HG02763 (cell line): ENCODE results near the gene GRWD1.

ENCODE experiments used
- ATAC-seq: cut with Tn5 transposase; IDR thresholded peaks from one replicate; pipeline ENCODE4 v1.9.1; 2021; ENCODE audit warnings: mild to moderate bottlenecking, moderate library complexity; ENCODE audit not compliant: unreplicated experiment

The GRWD1 gene

DNA sequence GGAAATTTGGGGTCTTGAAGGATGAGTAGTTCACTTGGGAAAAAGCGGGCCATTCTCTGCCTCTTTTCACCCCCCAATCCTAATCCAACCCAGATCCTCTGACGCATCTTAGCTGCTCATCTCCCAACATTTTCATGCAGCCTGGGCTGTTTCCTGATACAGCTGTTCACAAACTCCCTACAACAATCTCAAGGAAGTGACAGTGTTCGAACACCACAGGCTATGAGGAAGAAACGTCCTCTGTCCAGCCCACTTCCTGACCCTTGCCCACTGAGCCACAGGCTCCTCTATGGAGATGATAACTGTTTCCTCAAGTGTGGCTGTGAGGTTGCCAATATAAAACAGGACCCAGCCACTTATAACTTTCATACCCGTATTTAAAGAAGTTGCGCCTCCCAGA lies 49.6 kb downstream of the GRWD1 start:
- ATAC-seq: no peak

DNA sequence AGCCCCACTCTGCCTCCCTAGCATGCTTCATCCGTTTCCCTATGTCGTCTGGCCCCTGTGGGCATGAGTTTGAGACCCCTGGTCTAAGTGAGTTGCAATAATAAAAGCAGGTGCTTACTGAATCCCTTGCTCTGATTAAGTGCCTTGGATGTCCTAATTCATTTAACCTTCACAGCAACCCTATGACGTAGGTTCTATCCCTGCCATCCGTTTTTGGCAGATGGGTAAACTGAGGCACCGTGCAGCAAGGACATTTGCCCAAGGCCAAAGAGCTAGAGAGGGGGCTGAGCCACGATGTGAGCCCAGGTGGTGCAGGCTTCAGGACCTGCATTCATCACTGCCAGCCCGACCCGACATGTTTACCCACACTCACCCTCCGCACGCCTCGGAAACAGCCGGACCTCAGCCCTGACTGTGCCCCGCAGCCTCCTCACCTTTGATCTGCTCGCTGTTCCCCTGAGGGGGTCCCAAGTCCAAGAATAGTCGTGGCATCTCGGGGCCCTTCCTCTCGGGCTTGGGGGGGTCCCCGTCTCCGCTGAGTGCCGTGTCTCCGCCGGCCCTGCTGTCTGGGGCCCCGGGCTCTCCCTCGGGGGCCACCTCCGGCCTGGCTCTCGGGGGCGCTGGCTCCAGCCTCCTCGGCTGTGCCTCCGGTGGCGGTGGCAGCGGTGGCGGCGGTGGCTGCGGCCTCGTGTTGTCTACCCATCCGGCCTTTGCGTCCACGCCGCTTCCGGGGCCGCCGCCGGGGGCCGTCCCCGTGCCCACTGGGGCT lies 51.4 kb downstream of the GRWD1 start:
- ATAC-seq: no peak

DNA sequence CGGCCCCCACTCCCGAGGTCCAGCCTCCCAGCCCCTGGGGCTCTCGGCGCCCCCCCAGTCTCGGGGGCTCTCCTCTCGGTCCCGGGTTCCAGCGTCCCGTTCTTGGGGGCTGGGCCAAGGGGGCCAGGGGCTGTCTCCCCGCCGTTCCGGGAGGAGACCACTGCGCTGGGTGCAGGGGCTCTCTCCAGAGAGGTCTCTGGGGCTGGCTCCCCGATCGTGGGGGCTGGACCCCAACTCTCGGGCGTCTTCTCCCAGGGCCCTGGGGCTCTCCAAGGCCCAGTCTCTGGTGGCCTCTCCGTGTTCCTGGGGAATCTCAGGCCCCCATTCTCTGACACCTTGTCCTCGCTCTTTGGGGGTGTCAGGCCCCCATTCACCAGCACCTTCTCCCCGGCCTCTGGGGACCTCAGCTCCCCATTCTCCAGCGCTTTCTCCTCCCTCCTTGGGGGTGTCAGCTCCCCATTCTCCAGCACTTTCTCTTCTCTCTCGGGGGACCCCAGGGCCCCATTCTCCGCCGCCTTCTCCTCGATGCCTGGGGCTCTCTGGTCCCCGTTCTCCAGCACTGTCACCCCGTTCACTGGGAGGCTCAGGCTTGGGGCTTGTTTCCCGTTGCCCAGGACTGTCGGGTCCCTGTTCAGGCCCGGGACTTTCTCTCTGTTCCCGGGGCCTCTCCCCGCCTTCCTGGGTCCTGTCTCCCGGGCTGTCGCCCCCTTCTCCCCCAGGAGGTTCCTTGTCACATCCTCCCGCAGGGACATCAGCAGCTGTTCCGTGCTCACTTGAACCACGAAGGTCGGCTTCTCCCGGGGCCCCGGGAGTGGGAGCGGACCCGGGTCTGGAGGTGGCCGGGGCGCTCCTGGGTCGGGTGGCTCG lies 52.2 kb downstream of the GRWD1 start:
- no peak for ATAC-seq

DNA sequence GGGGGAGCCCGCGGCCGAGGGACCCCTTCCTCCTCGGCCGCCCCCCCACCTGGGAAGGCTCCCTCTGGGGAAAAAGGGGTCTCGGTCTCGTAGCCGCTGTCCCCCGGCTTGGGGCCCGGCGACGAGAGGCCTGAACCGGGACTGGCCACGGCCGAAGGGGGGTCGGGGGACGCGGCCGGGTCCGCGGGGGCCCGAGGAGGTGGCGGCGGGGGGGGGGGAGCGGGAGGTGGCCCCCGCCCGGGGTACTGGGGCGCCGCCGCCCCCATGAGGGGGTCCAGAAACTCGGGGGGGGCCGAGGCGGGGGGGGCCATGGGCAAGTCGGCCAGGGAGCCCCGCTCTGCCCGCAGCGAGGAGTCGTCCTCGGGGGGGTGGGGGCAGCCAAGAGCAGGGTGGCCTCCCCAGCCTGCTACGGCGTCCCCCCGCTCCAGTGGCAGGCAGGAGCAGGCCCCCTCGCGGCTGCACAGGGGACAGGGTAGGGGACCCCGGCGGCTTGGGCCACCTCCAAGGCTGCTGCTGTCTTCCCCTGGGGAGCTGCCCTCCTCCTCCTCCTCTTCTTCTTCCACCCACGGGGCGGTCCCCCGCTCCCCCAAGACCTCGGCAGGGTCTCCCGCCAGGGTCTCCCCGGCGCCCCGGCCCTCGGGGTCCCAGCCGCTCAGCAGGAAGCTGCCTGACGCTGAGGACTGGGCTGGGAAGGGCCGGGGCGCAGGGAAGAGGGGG lies 53.0 kb downstream of the GRWD1 start:
- no peak for ATAC-seq

DNA sequence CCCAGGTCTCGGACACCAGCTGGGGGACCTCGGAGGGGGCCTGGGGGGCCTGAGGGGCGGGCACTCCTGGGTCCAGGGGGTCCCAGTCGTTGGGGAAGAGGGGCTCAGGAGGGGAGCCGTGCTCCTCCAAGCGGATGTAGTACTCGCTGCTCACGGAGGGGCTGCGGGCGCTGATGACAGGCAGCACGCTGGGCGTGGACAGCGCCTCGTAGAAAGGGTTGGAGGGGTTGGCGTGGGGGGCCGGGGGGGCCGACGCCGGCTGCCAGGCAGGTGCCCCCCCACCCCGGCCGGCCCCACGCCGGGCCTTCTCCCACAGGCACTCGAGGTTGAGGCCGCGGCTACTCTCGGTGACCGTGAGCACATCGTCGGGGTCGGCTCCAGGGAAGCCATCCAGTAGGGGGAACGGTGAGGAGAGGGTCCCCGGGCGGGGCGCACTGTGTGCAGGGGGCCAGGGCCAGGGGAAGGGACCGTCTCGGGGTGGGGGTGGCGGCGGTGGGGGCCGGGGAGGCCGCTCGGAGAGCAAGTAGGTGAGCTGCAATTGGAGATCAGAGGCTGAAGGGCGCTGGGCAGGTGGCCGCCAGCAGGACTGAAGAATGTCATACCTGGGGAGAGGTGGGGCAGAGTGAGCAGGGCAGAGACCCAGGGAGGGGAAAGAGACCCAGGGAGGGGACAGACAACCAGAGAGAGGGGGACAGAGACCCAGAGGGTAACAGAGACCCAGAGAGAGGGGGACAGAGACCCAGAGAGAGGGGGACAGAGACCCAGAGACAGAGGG lies 53.7 kb downstream of the GRWD1 start:
- ATAC-seq: no peak

DNA sequence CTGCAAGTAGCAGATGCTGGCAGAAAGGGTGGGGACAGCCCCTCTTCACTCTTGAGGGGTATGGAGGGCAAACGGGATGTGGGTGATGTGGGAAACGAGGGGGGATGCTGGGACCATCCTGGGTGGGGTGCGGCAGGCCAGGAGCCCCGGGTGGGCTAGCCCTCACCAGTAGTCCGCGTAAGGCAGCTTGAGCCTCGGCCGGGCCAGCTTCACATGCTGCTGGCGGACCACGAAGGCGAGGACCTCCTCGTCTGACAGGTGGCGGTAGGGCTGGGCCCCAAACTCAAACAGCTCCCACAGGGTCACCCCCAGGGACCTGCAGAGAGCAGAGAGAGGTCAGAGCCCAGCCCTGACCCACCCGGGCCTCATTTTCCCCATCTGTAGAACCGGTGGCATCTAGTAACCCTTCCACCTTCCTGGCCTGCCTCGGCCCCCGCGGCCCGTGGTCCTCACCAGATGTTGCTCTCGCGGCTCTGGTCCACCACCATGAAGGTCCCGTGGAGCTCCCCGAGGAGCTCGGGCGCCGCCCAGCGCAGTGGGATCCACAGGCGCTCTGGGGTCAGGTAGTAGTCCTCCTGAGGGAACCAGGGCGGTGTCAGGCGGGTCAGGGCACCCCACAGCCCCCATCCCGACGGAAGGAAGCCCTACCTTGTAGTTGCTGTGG lies 55.2 kb downstream of the GRWD1 start:
- no peak for ATAC-seq

DNA sequence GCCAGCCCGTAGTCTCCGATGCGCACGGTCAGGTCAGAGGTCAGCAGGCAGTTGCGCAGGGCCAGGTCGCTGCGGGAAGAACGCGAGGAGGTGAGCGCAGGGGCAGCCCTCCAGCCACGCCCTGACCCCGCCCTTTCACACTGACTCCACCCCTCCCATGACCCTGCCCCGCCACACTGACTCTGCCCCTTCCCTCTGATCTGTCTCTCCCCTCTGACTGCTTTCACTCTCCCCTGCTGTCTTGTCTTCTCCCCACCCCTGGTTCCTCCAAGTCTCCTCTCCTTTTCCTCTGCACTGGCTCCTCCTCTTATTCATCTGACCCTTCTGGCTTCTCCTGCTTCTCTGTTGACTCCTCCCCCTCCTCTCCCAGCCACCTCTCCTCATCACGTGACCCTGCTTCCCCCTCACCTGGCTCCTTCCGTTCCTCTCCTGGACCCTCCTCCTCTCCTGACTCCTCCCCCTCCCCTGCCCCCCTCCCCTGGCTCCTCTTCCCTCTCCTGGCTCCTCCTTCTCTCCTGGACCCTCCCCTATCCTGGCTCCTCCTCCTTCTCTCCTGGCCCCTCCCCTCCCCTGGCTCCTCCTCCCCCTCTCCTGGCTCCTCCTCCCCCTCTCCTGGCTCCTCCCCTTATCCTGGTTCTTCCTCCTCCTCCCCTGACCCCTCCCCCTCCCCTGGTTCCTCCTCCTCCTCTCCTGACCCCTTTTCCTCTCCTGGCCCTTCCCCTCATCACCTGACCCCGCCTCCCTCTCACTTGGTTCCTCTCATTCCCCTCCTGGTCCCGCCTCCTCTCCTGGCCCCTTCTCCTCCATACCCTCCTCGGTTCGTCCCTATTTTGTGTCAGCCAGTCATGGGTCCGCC lies 55.9 kb downstream of the GRWD1 start:
- ATAC-seq: no peak

DNA sequence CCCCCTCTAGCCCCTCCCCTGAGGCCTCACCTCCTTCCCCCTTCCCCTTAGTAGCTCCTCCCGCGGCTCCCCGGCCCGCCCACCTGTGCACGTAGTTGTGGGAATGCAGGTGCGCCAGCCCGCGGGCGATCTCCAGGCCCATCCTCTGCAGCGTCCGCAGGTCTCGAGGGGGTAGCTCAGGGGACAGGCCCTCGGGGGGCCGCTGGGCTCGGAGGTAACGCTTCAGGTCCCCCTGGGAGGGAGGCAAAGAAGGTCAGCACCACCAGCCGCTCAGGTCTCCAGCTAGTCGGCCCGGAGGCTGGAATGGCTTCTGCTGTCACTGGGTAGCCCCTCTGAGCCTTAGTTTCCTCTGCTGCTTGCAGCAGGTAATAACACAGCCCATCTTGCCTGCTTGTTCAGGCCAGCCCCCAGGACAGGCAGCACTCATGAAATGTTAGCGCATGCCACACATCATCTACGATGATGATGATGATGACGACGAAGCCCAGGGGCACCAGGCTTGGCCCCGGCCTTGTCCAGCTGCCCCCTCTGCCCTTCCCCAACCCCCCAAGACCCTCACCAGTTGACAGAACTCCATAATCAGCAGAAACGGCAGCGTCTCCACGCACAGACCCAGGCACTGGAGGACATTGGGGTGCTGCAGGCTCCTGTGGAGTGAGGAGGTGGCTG lies 56.7 kb downstream of the GRWD1 start:
- ATAC-seq: no peak

DNA sequence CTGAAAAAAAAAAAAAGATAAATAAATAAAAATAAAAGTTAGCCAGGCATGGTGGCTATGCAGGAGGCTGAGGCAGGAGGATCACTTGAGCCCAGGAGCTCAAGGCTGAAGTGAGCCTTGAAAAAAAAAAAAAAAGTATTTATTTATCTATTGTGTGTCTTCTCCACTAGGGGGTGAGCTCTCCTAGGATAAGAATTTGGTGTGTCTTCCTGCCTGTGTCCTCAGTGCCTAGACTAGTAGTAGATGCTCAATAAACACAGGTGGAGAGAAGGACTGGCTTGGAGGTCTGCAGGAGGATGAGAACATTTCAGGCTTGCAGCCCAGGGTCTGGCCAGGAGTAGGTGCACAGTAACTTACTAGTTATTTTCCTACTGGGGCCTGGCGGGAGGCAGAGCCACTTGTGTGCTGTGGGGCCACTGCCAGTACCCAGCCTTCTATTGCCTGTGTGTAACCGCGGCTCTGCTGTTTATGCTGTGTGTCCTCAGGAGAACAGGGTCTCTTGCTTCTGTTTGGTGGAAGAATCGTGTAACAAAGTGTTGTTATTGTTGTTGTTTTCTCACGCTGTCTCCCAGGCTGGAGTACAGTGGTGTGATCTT lies 60.5 kb downstream of the GRWD1 start:
- ATAC-seq: no peak
